Left ventricle myocardium inferior (tissue), 1 donor: ENCODE data around the gene ANKLE2. TPM values are rescaled to one million over a fixed set of nuclear protein-coding genes. Genes with fewer than 3 reads are reported as not detected.

Experiments used
- DNase-seq: peaks from one replicate; pipeline ENCODE4 v3.0.0-alpha.2; 2020
- H3K27ac ChIP-seq: fragments of 200-600 bp; replicated peaks from 2 replicates; pipeline ENCODE4 v1.8.0; 2021
- H3K27me3 ChIP-seq: fragments of 200-600 bp; 2 replicates; pipeline ENCODE4 v1.8.0; 2021; ENCODE audit warnings: low read depth
- H3K36me3 ChIP-seq: fragments of 200-600 bp; 2 replicates; pipeline ENCODE4 v1.8.0; 2021
- H3K4me1 ChIP-seq: fragments of 200-600 bp; 2 replicates; pipeline ENCODE4 v1.8.0; 2021
- H3K4me3 ChIP-seq: fragments of 200-600 bp; 2 replicates; pipeline ENCODE4 v1.8.0; 2021; ENCODE audit warnings: mild to moderate bottlenecking, moderate library complexity
- H3K9me3 ChIP-seq: fragments of 200-600 bp; replicated peaks from 2 replicates; pipeline ENCODE4 v1.8.0; 2021
- CTCF ChIP-seq: fragments of 200-600 bp; IDR thresholded peaks from 2 replicates; pipeline ENCODE4 v1.8.0; 2021; ENCODE audit warnings: antibody characterized with exemption, mild to moderate bottlenecking, borderline replicate concordance
- intact Hi-C: fragments of 100-400 bp; cut with micrococcal nuclease; formaldehyde crosslinking; loops from one replicate; pipeline ENCODE4 v1.11.0; 2022
- total RNA-seq: library from RNA; stranded (reverse); fragmentation: NEBNext Ultra II Directional; extraction: Animal tissue kit (Norgen Biotek cat#: 25700); gene quantifications from one replicate; pipeline ENCODE4 v1.2.1, GENCODE V29; 2021
- donor health status: DM: no; HTN: yes; CAD: no; lungs with severe emphysema.

ANKLE2 gene
- total RNA-seq, 1 donor from 2014 or later = 21.2 TPM

- intact Hi-C loops = no loop called here
- no peak overlapping the region for H3K4me3 ChIP-seq
- H3K27me3 ChIP-seq = no peaks in the 10 kb centered on the region
- TF ChIP-seq CTCF = no peak
- no peaks in the 10 kb centered on the region for H3K9me3 ChIP-seq
- H3K4me1 ChIP-seq = no peaks in the 10 kb centered on the region
- H3K36me3 ChIP-seq = peaks cover 89% of the 10 kb centered on the region
- DNase-seq = no peak
- no peak overlapping the region for H3K27ac ChIP-seq
Observed at GRCh38 chr12:132784580-132784979, 22.9 kb upstream of the ANKLE2 start.

- Histone ChIP-seq H3K36me3 (peaks cover 89% of the 10 kb centered on the region), H3K27me3 (no peaks in the 10 kb centered on the region), H3K4me1 (no peaks in the 10 kb centered on the region), H3K4me3 (no peak overlapping the region), H3K9me3 (no peaks in the 10 kb centered on the region), H3K27ac (no peak overlapping the region)
- intact Hi-C loops = no loop called here
- DNase-seq = peak; percentile 36
- no peak for TF ChIP-seq CTCF
Observed at GRCh38 chr12:132783917-132784531, 22.4 kb upstream of the ANKLE2 start.

GRCh38 chr12:132781938-132782337 is 20.3 kb upstream of the ANKLE2 start:
- no peak for TF ChIP-seq CTCF
- DNase-seq = no peak
- Histone ChIP-seq H3K4me1 (peaks cover 9% of the 10 kb centered on the region), H3K4me3 (no peak overlapping the region), H3K27me3 (no peaks in the 10 kb centered on the region), H3K36me3 (peaks cover 97% of the 10 kb centered on the region), H3K9me3 (no peaks in the 10 kb centered on the region), H3K27ac (no peak overlapping the region)
- intact Hi-C loops = no loop called here

GRCh38 chr12:132779781-132780353 is 18.2 kb upstream of the ANKLE2 start:
- Histone ChIP-seq H3K27ac (no peak overlapping the region), H3K27me3 (no peaks in the 10 kb centered on the region), H3K4me1 (peaks cover 20% of the 10 kb centered on the region), H3K4me3 (no peak overlapping the region), H3K9me3 (no peaks in the 10 kb centered on the region), H3K36me3 (peaks cover 97% of the 10 kb centered on the region)
- no peak for TF ChIP-seq CTCF
- intact Hi-C loops = no loop called here
- no peak for DNase-seq

GRCh38 chr12:132777614-132778013 is 16.0 kb upstream of the ANKLE2 start:
- Histone ChIP-seq H3K4me3 (no peak overlapping the region), H3K4me1 (peaks cover 20% of the 10 kb centered on the region), H3K9me3 (no peaks in the 10 kb centered on the region), H3K27ac (no peak overlapping the region), H3K36me3 (peaks cover 96% of the 10 kb centered on the region), H3K27me3 (no peaks in the 10 kb centered on the region)
- intact Hi-C loops = no loop called here
- no peak for TF ChIP-seq CTCF
- no peak for DNase-seq
